Superior temporal gyrus (tissue), 1 donor: ENCODE measurements around the gene MMP7.

Source experiments
- DNase-seq: peaks from one replicate; pipeline ENCODE4 v3.0.0-alpha.2; 2016; ENCODE audit errors: extremely low spot score

MMP7 gene

DNA sequence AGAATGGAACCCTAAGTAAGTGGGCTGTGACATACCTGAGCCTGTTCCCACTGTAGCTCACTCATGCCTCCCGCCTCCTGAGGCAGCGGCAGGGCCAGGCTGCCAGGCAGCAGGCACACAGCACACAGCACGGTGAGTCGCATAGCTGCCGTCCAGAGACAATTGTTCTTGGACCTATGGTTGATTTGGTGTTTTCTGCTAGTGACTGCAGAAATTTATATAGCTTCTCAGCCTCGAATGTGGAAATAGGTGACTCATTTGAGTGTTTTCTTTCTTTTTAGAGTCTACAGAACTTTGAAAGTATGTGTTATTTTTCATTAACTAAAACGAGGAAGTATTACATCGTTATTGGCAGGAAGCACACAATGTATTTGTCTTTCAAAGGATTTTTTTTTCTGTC is at the start of gene MMP7:
Gene MMP7, minus strand, starts transcription at position 190 of the 400 bp plus-strand sequence. Its CDS starts 47 bp downstream, at position 143.
- no peak for DNase-seq

- DNase-seq: no peak
Measured at GRCh38 chr11:102577723-102578122, 47.2 kb upstream of the MMP7 start.

DNA sequence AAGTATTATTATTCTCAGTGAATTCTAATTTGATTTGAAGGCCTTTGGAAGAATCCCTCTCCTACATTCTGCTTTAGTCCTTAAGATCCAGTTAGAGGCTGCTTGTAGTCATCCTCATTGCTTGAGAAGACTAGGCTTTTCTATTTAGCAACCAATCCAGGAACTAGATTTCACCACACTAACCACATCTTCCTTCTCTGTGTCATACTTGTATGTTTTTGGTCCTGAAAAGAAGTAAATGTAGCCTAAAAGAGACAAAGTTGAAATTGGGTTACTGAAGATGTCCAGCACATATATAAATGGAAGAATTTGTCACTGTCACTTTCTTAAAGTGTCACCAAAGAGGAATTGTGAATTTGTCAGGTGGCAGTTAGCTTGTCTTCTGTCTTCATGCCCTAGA is 46.6 kb upstream of the MMP7 start:
- DNase-seq: no peak

DNA sequence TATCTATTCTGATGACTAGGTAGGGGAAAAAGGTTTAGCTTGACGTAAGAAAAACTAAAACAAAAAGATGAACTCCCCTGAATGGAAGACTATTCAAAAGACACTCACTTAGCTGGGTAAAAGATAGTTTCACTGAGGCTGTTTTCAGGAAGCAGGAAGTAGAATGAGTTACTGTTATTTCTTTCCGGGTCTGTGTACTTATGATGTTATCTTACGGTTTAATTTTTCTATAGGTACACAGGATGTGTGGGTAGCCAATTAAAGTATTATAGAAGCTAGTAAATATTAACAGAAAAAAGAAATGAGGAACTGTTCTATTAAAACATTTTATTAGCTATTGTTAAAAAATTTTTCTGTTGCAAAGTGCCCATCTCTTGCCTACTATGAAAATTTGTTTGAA is 45.8 kb upstream of the MMP7 start:
- no peak for DNase-seq

GRCh38 chr11:102575012-102575411 is 44.5 kb upstream of the MMP7 start:
- no peak for DNase-seq

DNA sequence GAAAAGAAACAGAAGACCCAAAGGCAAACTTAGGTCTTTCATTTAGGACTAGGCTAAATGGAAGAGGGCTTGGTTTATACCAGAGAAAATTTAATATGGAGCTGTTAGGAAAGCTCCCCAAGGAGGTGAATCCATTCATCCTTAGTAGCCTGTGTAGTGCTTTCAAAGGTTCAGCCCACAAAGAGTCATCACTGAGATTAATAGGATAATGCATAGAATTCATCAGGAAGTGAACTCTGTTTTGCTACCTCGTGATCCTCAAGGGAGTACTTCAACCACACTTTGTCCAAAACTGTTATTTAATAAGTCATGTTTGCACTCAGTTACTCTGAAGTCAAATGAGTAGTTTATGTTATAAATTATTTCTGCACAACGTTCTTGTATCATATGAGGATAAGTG is 43.3 kb upstream of the MMP7 start:
- DNase-seq: no peak

GRCh38 chr11:102572554-102573220 is 42.1 kb upstream of the MMP7 start:
- no peak for DNase-seq

DNA sequence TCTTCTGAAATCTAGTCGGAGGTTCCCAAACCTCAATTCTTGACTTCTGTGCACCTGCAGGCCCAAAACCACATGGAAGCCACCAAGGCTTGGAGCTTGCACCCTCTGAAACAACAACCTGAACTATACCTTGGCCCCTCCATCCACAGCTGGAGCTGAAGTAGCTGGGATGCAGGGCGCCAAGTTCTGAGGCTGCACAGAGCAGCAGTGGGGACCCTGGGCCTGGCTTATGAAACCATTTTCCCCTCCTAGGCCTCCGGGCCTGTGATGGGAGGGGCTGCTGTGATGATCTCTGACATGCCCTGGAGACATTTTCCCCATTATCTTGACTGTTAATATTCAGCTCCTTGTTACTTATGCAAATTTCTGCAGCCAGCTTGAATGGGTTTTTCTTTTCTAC is 38.3 kb upstream of the MMP7 start:
- no peak for DNase-seq

DNA sequence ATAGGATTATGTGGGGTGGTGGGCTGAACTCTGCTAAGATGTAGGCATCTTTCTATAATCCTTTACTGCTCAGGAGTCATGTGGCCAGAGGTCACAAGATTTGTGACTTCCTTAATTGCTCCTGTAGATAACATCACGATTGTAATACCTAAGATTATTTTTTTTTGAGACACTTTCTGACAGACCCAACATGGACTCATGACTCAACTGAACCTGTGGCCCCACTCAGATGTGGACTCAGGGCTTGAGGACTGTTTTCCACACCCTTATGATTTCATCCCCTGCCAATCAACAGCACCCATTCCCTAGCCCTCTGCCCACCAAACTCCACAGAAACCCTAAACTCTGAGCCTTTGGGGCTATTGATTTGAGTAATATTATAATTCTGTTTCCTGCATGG is 35.6 kb upstream of the MMP7 start:
- no peak for DNase-seq

DNA sequence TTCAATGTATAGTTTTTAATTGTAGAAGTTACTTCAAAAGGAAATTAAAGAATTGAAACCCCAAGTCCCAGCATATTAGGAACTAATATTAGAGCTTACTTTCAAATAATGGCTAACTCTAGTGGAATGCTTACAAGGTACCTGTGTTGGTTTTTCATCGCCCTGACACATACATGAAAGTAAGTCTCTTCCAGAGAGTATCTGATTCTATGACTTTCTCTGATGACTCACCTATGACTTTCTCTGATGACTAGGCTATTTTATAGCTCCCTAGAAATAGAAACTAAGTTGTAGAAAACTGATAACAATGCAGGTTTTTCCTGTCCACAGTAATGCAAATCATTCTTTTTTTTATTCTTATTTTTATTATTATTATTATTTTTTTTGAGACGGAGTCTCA is 33.6 kb upstream of the MMP7 start:
- no peak for DNase-seq

DNA sequence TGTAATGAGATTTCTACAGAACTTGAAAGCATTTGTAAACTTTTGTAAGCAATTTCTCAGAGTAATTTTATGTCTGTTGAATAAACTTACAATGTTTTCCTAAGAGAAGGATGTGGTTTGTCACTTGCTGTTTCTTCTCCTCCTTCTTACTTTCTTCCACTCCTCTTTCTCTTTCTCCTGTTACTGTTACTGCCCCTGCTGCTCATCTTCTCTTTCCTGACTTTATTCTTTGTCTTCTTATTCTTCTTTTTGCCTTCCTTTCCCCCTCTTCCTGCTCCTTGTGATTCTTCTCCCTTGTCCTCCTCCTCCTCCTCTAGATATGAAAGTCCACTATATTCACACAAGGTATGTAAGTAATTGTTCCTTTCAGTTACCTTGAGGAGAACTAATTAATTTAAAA is 31.1 kb upstream of the MMP7 start:
- no peak for DNase-seq

DNA sequence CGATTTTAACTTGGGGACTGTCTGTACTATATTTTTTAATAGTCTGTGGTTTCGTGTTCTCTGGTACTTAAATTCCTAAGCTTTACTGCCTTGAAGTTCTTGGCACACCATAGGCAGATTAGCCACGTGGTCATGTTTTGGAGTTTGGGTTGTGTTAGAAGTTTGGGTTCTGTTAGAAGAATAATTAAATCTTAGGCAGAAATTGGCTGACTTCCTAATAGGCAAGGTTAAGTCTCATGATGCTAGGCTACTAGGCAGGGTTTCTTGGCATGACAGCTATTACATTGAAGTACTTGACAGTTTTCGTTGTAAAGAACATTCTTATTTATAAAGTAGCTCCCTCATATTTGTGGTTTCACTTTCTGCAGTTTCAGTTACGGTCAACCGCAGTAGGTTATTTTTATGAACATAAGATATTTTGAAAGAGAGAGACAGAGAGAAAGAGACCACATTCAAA is 30.0 kb upstream of the MMP7 start:
- DNase-seq: no peak

DNA sequence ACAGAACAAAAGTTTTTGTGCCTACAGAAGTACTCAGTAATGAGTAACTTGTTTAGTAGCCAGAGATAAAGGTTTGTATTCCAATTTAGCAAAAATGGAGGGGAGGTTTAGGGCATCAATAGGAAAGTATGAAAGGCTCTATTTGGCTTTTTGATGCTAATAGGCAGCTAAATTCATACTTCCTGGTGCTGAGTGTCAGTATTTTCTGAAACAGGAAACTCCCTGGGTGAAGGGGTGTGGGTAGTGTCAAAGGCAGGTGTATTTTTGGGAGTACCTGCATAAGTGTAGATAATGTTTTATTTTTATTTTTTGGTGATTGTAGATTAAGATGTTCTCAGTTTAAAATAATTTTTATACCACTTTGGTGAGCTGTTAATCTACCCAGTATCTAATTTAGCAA is 29.3 kb upstream of the MMP7 start:
- no peak for DNase-seq

- no peak for DNase-seq
Measured at GRCh38 chr11:102555091-102555490, 24.5 kb upstream of the MMP7 start.

GRCh38 chr11:102553835-102554282 is 23.3 kb upstream of the MMP7 start:
- no peak for DNase-seq

- DNase-seq: no peak
Measured at GRCh38 chr11:102552447-102553194, 22.1 kb upstream of the MMP7 start.

DNA sequence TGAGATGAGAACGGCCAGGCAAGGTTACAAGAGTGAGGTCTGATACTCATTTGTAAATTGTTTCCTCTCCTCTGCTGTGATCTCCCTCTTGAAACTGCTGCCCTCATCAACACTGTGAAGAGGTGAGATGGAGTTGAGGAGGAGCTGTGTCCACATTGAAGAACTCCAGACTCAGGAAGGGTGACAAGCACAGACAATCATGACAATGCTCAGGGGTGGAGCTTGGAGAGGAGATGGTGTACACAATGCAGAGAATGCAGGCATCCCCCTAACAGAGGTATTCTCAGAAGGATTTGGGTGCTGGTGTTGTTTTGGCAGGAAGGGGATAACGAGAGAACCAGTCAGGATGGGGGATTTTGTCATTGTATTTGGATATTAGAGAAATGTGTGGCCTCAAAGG is 21.5 kb upstream of the MMP7 start:
- DNase-seq: no peak

- no peak for DNase-seq
Measured at GRCh38 chr11:102551169-102551781, 20.7 kb upstream of the MMP7 start.

DNA sequence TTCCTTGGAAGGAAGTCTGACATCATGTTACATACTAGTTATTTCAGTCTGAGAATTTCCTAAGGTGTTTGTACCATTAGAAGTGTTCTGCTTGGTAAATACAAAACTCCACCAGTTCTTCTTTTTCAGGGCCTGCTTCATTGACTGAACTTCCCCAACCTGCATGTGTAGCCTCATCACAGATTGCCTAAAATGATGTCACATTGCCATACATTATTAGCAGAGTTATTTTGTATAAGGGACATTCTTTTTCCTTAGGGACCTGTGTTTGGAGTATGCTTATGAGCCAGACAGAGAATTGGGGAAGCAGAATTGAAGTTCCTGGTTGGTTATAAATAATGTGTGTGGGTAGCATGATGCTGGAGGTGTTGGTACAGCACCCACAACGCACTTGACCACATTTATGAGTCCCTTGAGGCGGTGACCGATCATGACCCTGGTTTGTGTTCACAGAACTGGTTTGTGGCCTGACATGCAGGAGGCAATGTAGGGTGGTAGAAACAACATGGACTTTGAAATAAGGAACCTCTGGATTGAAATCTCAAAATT is 16.4 kb upstream of the MMP7 start:
- DNase-seq: no peak

GRCh38 chr11:102546427-102546826 is 15.9 kb upstream of the MMP7 start:
- no peak for DNase-seq

- no peak for DNase-seq
Measured at GRCh38 chr11:102545701-102546100, 15.2 kb upstream of the MMP7 start.

- DNase-seq: no peak
Measured at GRCh38 chr11:102544594-102544993, 14.0 kb upstream of the MMP7 start.

- DNase-seq: no peak
Measured at GRCh38 chr11:102539567-102539966, 9.0 kb upstream of the MMP7 start.
